ENCODE results near the gene LHPP. TPM values are rescaled to one million over a fixed set of nuclear protein-coding genes. Genes with fewer than 3 reads are reported as not detected.
"Not testable (repeated sequence)": the region's sequence is repeated elsewhere in the genome, so short reads cannot be mapped to it uniquely, and the experiment has no call there.

LHPP gene
- total and polyA plus RNA-seq, 10 donors = 16.8 to 36.8 (median 23.5) TPM

GRCh38 chr10:124609698-124610097 lies 148.1 kb downstream of the LHPP start:
- no peaks in the 10 kb centered on the region for H3K9me3 ChIP-seq
- 88 to 94% (median 93%) methylated on average over 11 of the region's 11 CpGs for WGBS, 5 donors
- H3K36me3 ChIP-seq = no peaks in the 10 kb centered on the region
- peaks cover 16 to 94% (median 64%) of the 10 kb centered on the region in 6 donors for H3K4me1 ChIP-seq
- no peaks in the 10 kb centered on the region for H3K27me3 ChIP-seq (replicated peaks in 1 of 7)
- H3K4me3 ChIP-seq = no peak overlapping the region
- peak overlapping the region in 1 of 8 donors; percentile 51 for H3K27ac ChIP-seq
- no peak for DNase-seq
- intact Hi-C loops (cut with DNase I; ENCODE audit: low total_unique reads) = loop anchor here (10.0 kb wide), 1 partner anchor 65 kb away; no protein-coding TSS in a partner anchor
- TF ChIP-seq POLR2AphosphoS5 (IDR thresholded peaks at IDR 0.05) (no peak), POLR2A (IDR thresholded peaks at IDR 0.05) (no peak), CTCF (IDR thresholded peaks at IDR 0.05 in 8 of 11, conservative IDR thresholded peaks at IDR 0.05 in 3 of 11) (no peak)

GRCh38 chr10:124610186-124610585 lies 148.6 kb downstream of the LHPP start:
- peak overlapping the region in 1 of 8 donors; percentile 51 for H3K27ac ChIP-seq
- not testable (repeated sequence) for DNase-seq; H3K27me3 ChIP-seq (replicated peaks in 1 of 7); H3K36me3 ChIP-seq; H3K9me3 ChIP-seq; H3K4me3 ChIP-seq
- intact Hi-C loops (cut with DNase I; ENCODE audit: low total_unique reads) = loop anchor here (10.0 kb wide), 1 partner anchor 65 kb away; no protein-coding TSS in a partner anchor
- WGBS, 5 donors = 90 to 97% (median 95%) methylated on average over 13 to 19 of the region's 19 CpGs
- peaks cover 16 to 94% (median 59%) of the 10 kb centered on the region in 6 donors for H3K4me1 ChIP-seq

- WGBS, 5 donors = 81 to 97% (median 90%) methylated on average over 8 to 17 of the region's 17 CpGs
- peak in 1 of 3 donors; percentile 23 for TF ChIP-seq POLR2AphosphoS5 (IDR thresholded peaks at IDR 0.05)
- H3K36me3 ChIP-seq; DNase-seq; H3K27me3 ChIP-seq (replicated peaks in 1 of 7); H3K9me3 ChIP-seq; H3K4me3 ChIP-seq: not testable (repeated sequence)
- peak overlapping the region in 7 of 8 donors; percentile 55 to 88 (median 81) for H3K27ac ChIP-seq
- H3K4me1 ChIP-seq = peaks cover 16 to 94% (median 55%) of the 10 kb centered on the region in 6 donors
- intact Hi-C loops (cut with DNase I; ENCODE audit: low total_unique reads) = loop anchor here (10.0 kb wide), 1 partner anchor 66 kb away; no protein-coding TSS in a partner anchor
Measured at GRCh38 chr10:124610851-124611250, 149.2 kb downstream of the LHPP start.

- TF ChIP-seq POLR2AphosphoS5 (IDR thresholded peaks at IDR 0.05) (peak; percentile 74 to 84 (median 75)), CTCF (IDR thresholded peaks at IDR 0.05 in 8 of 11, conservative IDR thresholded peaks at IDR 0.05 in 3 of 11) (no peak)
- 15 to 52% (median 28%) methylated on average over 10 to 11 of the region's 11 CpGs for WGBS, 5 donors
- peaks cover 18 to 94% (median 55%) of the 10 kb centered on the region in 6 donors for H3K4me1 ChIP-seq
- H3K27ac ChIP-seq = peak overlapping the region; percentile 18 to 88 (median 81)
- intact Hi-C loops (cut with DNase I; ENCODE audit: low total_unique reads) = loop anchor here (10.0 kb wide), 1 partner anchor 67 kb away; no protein-coding TSS in a partner anchor
- no peaks in the 10 kb centered on the region for H3K27me3 ChIP-seq (replicated peaks in 1 of 7)
- H3K9me3 ChIP-seq = no peaks in the 10 kb centered on the region
- peak overlapping the region in 1 of 8 donors; percentile 12 for H3K4me3 ChIP-seq
- H3K36me3 ChIP-seq = peaks cover 0 to 17% (median 1%) of the 10 kb centered on the region in 6 donors
- DNase-seq = peak; percentile 90
Measured at GRCh38 chr10:124611738-124612137, 150.1 kb downstream of the LHPP start.

- peaks cover 27 to 94% (median 60%) of the 10 kb centered on the region in 6 donors for H3K4me1 ChIP-seq
Measured at GRCh38 chr10:124612611-124613498, 151.2 kb downstream of the LHPP start.

More at GRCh38 chr10:124612611-124613498, 151.2 kb downstream of the LHPP start:
- H3K27ac ChIP-seq = peak overlapping the region; percentile 18 to 88 (median 81)
- H3K4me3 ChIP-seq = no peak overlapping the region
- intact Hi-C loops (cut with DNase I; ENCODE audit: low total_unique reads) = loop anchor here (10.0 kb wide), 1 partner anchor 68 kb away; no protein-coding TSS in a partner anchor
- no peaks in the 10 kb centered on the region for H3K9me3 ChIP-seq
- no peaks in the 10 kb centered on the region for H3K27me3 ChIP-seq (replicated peaks in 1 of 7)
- DNase-seq = no peak
- TF ChIP-seq POLR2AphosphoS5 (IDR thresholded peaks at IDR 0.05) (peak; percentile 47 to 73 (median 62)), CTCF (IDR thresholded peaks at IDR 0.05 in 8 of 11, conservative IDR thresholded peaks at IDR 0.05 in 3 of 11) (no peak), POLR2A (IDR thresholded peaks at IDR 0.05) (no peak)
- WGBS, 5 donors = 46 to 66% (median 52%) methylated on average over 14 to 18 of the region's 18 CpGs
- H3K36me3 ChIP-seq = peaks cover 0 to 28% (median 4%) of the 10 kb centered on the region in 6 donors

All from spleen (tissue), 11 donors.